ENCODE measurements around the gene COX20.

COX20 gene

GRCh38 chr1:244887281-244887680 lies 51.8 kb downstream of the COX20 start:
- no peak overlapping the region for H3K4me3 ChIP-seq (ENCODE audit: low read depth in 1 of 2, low read length in 1 of 2)
- no peak for TF ChIP-seq CTCF (IDR thresholded peaks at IDR 0.05)
- no peaks in the 10 kb centered on the region for H3K9me3 ChIP-seq
- no peaks in the 10 kb centered on the region for H3K27me3 ChIP-seq
- no peaks in the 10 kb centered on the region for H3K4me1 ChIP-seq (ENCODE audit: control insufficient read depth in 1 of 2, insufficient read depth in 1 of 2, low read depth in 1 of 2, low read length in 1 of 2)
- no peak overlapping the region for H3K27ac ChIP-seq
- no peaks in the 10 kb centered on the region for H3K36me3 ChIP-seq

GRCh38 chr1:244893836-244894235 lies 58.4 kb downstream of the COX20 start:
- no peak for TF ChIP-seq CTCF (IDR thresholded peaks at IDR 0.05)
- no peaks in the 10 kb centered on the region for H3K36me3 ChIP-seq

More at GRCh38 chr1:244893836-244894235, 58.4 kb downstream of the COX20 start:
- no peak overlapping the region for H3K27ac ChIP-seq
- H3K9me3 ChIP-seq, result no peaks in the 10 kb centered on the region
- peaks cover 0 to 4% of the 10 kb centered on the region in 2 experiments for H3K4me1 ChIP-seq (ENCODE audit: control insufficient read depth in 1 of 2, insufficient read depth in 1 of 2, low read depth in 1 of 2, low read length in 1 of 2)
- H3K27me3 ChIP-seq, result no peaks in the 10 kb centered on the region
- no peak overlapping the region for H3K4me3 ChIP-seq (ENCODE audit: low read depth in 1 of 2, low read length in 1 of 2)

Data from neutrophil (primary cell).